GM12878 (cell line): ENCODE measurements around the gene RWDD4. TPM values are rescaled to one million over a fixed set of nuclear protein-coding genes. Genes with fewer than 3 reads are reported as not detected.

ENCODE experiments used
- ATAC-seq: fragments of 200-7000 bp; cut with Tn5 transposase; 3 replicates; pipeline ENCODE4 v1.9.1; 2020; ENCODE audit warnings: mild to moderate bottlenecking, moderate library complexity
- BruUV-seq: library from RNA; stranded (reverse); fragments of 400-500 nt; replicated peaks from 2 replicates; lab custom pipeline; 2021; lab: Mats Ljungman, UMichigan
- CTCF ChIA-PET: fragments of 300-600 bp; sonication (Branson Sonifier 250); formaldehyde crosslinking; extraction: SDS; loops from one replicate; lab custom pipeline; 2021; ENCODE audit warnings: inconsistent platforms; lab: Yijun Ruan, JAX
- POLR2A ChIA-PET: fragments of 350-600 bp; formaldehyde crosslinking; extraction: SDS; loops from one replicate; lab custom pipeline; 2021; ENCODE audit warnings: inconsistent platforms; lab: Charles Lee
- RAD21 ChIA-PET: fragments of 300-600 bp; sonication (Branson Sonifier 250); formaldehyde crosslinking; loops from one replicate; lab custom pipeline; 2023; ENCODE audit warnings: antibody characterized with exemption; ENCODE audit not compliant: unreplicated experiment; lab: Charles Lee
- SMC1A ChIA-PET: fragments of 300-600 bp; sonication (Branson Sonifier 250); formaldehyde crosslinking; loops from one replicate; lab custom pipeline; 2023; ENCODE audit not compliant: unreplicated experiment, uncharacterized antibody; lab: Charles Lee
- DNase-seq: peaks from one replicate; pipeline ENCODE4 v3.0.0-alpha.2; 2011; ENCODE audit warnings: low read depth, low spot score
- FAIRE-seq: peaks from 3 replicates; lab custom pipeline; 2011; peaks lifted over from hg19 to GRCh38; lab: Jason Lieb, UNC
- H2AFZ ChIP-seq: 2 replicates; pipeline ENCODE4 v1.6.0; 2011; ENCODE audit warnings: low read depth, low read length, control low read depth; ENCODE audit not compliant: control insufficient read depth
- H3K27ac ChIP-seq: 2 replicates; pipeline ENCODE4 v1.5.1; 2011; ENCODE audit warnings: control low read depth; ENCODE audit not compliant: control insufficient read depth, insufficient read depth
- H3K27me3 ChIP-seq, 2 experiments: replicated peaks in 1 of 2; 2 replicates each; pipeline versions ENCODE4 v1.6.0 to v1.6.1; 2011; ENCODE audit warnings: low read length in 1 of 2; ENCODE audit not compliant: control insufficient read depth in 2 of 2, insufficient read depth in 2 of 2
- H3K36me3 ChIP-seq, 2 experiments: 2 replicates each; pipeline ENCODE4 v1.5.1; 2011; ENCODE audit warnings: low read length in 1 of 2; ENCODE audit not compliant: control insufficient read depth in 2 of 2, insufficient read depth in 2 of 2
- H3K4me1 ChIP-seq: 2 replicates; pipeline ENCODE4 v1.6.1; 2011; ENCODE audit warnings: mild to moderate bottlenecking, low read length, moderate library complexity, mixed read lengths; ENCODE audit not compliant: control insufficient read depth, insufficient read depth
- H3K4me2 ChIP-seq: 2 replicates; pipeline ENCODE4 v1.6.0; 2011; ENCODE audit warnings: control low read depth; ENCODE audit not compliant: control insufficient read depth, insufficient read depth
- H3K4me3 ChIP-seq: fragments of 200-600 bp; sonication (generic); 2 replicates; pipeline ENCODE4 v1.5.1; 2016
- H3K79me2 ChIP-seq: 2 replicates; pipeline ENCODE4 v1.6.0; 2011; ENCODE audit warnings: low read length; ENCODE audit not compliant: control insufficient read depth, insufficient read depth
- H3K9ac ChIP-seq: 2 replicates; pipeline ENCODE4 v1.8.0; 2011; ENCODE audit warnings: low read length, control low read depth, mixed read lengths; ENCODE audit not compliant: control insufficient read depth, insufficient read depth
- H3K9me3 ChIP-seq: replicated peaks from 3 replicates; pipeline ENCODE4 v1.5.1; 2011; ENCODE audit warnings: mild to moderate bottlenecking, low read length; ENCODE audit not compliant: control insufficient read depth, insufficient read depth
- H4K20me1 ChIP-seq: 2 replicates; pipeline ENCODE4 v1.6.0; 2011; ENCODE audit not compliant: control insufficient read depth, insufficient read depth
- ASH2L ChIP-seq: fragments of 300-600, 200-600 bp; sonication (generic); IDR thresholded peaks from 2 replicates; pipeline ENCODE4 v1.6.1; 2017; ENCODE audit warnings: low read depth, mild to moderate bottlenecking, borderline replicate concordance
- BACH1 ChIP-seq: fragments of 450-650 bp; IDR thresholded peaks from 2 replicates; pipeline ENCODE4 v1.6.1; 2017; ENCODE audit warnings: mild to moderate bottlenecking, borderline replicate concordance
- FOXM1 ChIP-seq: IDR thresholded peaks from 2 replicates; pipeline ENCODE4 v1.6.1; 2012; ENCODE audit warnings: low read depth, mild to moderate bottlenecking, inconsistent platforms, low read length, moderate library complexity
- HDGF ChIP-seq: fragments of 450-650 bp; IDR thresholded peaks from 2 replicates; pipeline ENCODE4 v1.6.1; 2016; ENCODE audit warnings: antibody characterized with exemption
- IRF3 ChIP-seq: fragments of 450-650 bp; IDR thresholded peaks from 2 replicates; pipeline ENCODE4 v1.6.1; 2014; ENCODE audit warnings: mild to moderate bottlenecking
- TCF12 ChIP-seq: IDR thresholded peaks from 2 replicates; pipeline ENCODE4 v1.6.1; 2011; ENCODE audit warnings: low read depth, mild to moderate bottlenecking, low read length
- WRNIP1 ChIP-seq: IDR thresholded peaks from 2 replicates; pipeline ENCODE4 v1.6.1; 2011; ENCODE audit warnings: low read depth, low read length, improper control_type of control experiment, borderline replicate concordance
- YBX1 ChIP-seq: fragments of 450-650 bp; IDR thresholded peaks from 2 replicates; pipeline ENCODE4 v1.6.1; 2016; ENCODE audit warnings: antibody characterized with exemption
- WGBS: methylation state at CpG from one replicate; pipeline ENCODE4 v1.1.6; 2016; ENCODE audit warnings: low lambda C conversion rate; ENCODE audit not compliant: insufficient replicate concordance, insufficient coverage; ENCODE audit errors: missing lambda C conversion rate; 5-methylcytosine and 5-hydroxymethylcytosine counted together
- in situ Hi-C: fragments of 300-500 bp; cut with MboI; formaldehyde crosslinking; loops from 9 replicates; pipeline ENCODE4 v1.14.3; 2018; ENCODE audit warnings: mixed read lengths
- intact Hi-C: fragments of 100-400 bp; cut with micrococcal nuclease; formaldehyde crosslinking; loops from one replicate; pipeline ENCODE4 v1.14.2; 2022; ENCODE audit not compliant: unreplicated experiment
- polyA plus RNA-seq, 11 experiments: library from polyadenylated mRNA; depleted of rRNA in 4 of 11; unstranded in 6 of 11; stranded (reverse) in 5 of 11; fragments of >200 nt; fragmentation: Nextera tagmentation in 4 of 11; fragmentation: Illumina TruSeq in 1 of 11; extraction: Ambion mirVana in 4 of 11; extraction: Trizol in 1 of 11; gene quantifications; 1 replicate in 1 of 11; 2 replicates in 10 of 11; pipeline versions ENCODE4 v1.2.1 to v1.2.3, GENCODE V29; 2011 to 2016; ENCODE audit warnings: inconsistent platforms in 2 of 11, missing spikeins in 2 of 11, low read depth in 1 of 11
- total RNA-seq, 4 experiments: library from RNA; depleted of rRNA in 3 of 4; stranded (reverse); fragments of >200 nt in 3 of 4; fragmentation: Illumina TruSeq in 1 of 4; extraction: Trizol in 1 of 4; gene quantifications; 2 replicates each; pipeline versions ENCODE4 v1.2.1 to v1.2.3, GENCODE V29; 2013 to 2021

Gene RWDD4
- total and polyA plus RNA-seq, 10 of the 15 experiments (the other 5 are each of a cell fraction or from before 2014, with no cell fraction given) = 11.2 to 37.8 (median 19.9) TPM

- TF ChIP-seq ASH2L = no peak
These were observed 47.7 kb downstream of the RWDD4 start (continued) for GRCh38 chr4:183611210-183611830.

- no peak for DNase-seq
- Histone ChIP-seq H3K4me2 (no peak overlapping the region), H2AFZ (no peak overlapping the region), H3K4me1 (no peaks in the 10 kb centered on the region), H3K79me2 (no peaks in the 10 kb centered on the region), H3K36me3 (no peaks in the 10 kb centered on the region), H3K9ac (no peak overlapping the region), H3K9me3 (no peaks in the 10 kb centered on the region), H3K27me3 (no peaks in the 10 kb centered on the region), H3K27ac (no peak overlapping the region), H4K20me1 (no peaks in the 10 kb centered on the region), H3K4me3 (no peak overlapping the region)
- BruUV-seq = no TSS peak
- FAIRE-seq = no peak
- RAD21 ChIA-PET = no interaction called here
- in situ Hi-C loops (no loop called here), intact Hi-C loops (no loop called here)
- POLR2A ChIA-PET = no interaction called here
- SMC1A ChIA-PET = no interaction called here
- CTCF ChIA-PET = interaction anchor here (0.6 kb wide), 1 partner anchor 107 kb away, joined by 3 read pairs; no protein-coding TSS in a partner anchor
- no peak for TF ChIP-seq FOXM1
- no peak for TF ChIP-seq YBX1
- no peak for TF ChIP-seq WRNIP1
- no peak for TF ChIP-seq BACH1
- no peak for TF ChIP-seq HDGF
- TF ChIP-seq TCF12 = no peak
- no peak for TF ChIP-seq IRF3
- WGBS = 63% methylated on average over 7 of the region's 7 CpGs
- no peak for ATAC-seq
These were observed 48.4 kb downstream of the RWDD4 start for GRCh38 chr4:183610613-183611012.
